ENCODE data around the gene CDIPT.

CDIPT gene

DNA sequence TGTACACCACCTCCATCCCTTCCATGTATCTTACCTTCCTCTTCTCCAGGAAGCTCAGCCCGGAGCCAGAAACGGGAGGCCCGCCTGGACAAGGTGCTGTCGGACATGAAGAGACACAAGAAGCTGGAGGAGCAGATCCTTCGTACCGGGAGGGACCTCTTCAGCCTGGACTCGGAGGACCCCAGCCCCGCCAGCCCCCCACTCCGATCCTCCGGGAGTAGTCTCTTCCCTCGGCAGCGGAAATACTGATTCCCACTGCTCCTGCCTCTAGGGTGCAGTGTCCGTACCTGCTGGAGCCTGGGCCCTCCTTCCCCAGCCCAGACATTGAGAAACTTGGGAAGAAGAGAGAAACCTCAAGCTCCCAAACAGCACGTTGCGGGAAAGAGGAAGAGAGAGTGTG lies 43.5 kb downstream of the CDIPT start:
- H2BK5ac ChIP-seq (ENCODE audit: low read length), result no peak overlapping the region
- no peak overlapping the region for H4K8ac ChIP-seq (ENCODE audit: low read depth, low read length)
- DNase-seq (ENCODE audit: low spot score), result no peak
- H3K4ac ChIP-seq (ENCODE audit: low read length), result no peak overlapping the region
- no peak overlapping the region for H3K4me2 ChIP-seq (ENCODE audit: insufficient read depth, low read length, poor library complexity, severe bottlenecking)
- H2BK12ac ChIP-seq (ENCODE audit: low read length), result no peak overlapping the region
- no peak overlapping the region for H3K9ac ChIP-seq (ENCODE audit: low read depth, low read length, poor library complexity)
- H4K91ac ChIP-seq (ENCODE audit: low read depth, low read length, poor library complexity), result no peak overlapping the region
- H3K23ac ChIP-seq (ENCODE audit: low read depth, low read length, poor library complexity), result no peak overlapping the region
- H3K4me1 ChIP-seq (ENCODE audit: control insufficient read depth in 2 of 2, insufficient read depth in 1 of 2, low read depth in 1 of 2, low read length in 2 of 2), result peaks cover 13 to 14% of the 10 kb centered on the region in 2 donors
- H2AFZ ChIP-seq (ENCODE audit: low read length), result no peak overlapping the region
- peaks cover 28 to 37% of the 10 kb centered on the region in 2 donors for H3K36me3 ChIP-seq (replicated peaks in 1 of 2; ENCODE audit: control insufficient read depth in 2 of 2, insufficient read depth in 2 of 2, low read length in 2 of 2)
- H3K4me3 ChIP-seq (ENCODE audit: low read length in 2 of 2), result no peak overlapping the region
- H3K14ac ChIP-seq (ENCODE audit: low read length), result no peak overlapping the region
- H3K9me3 ChIP-seq (replicated peaks in 1 of 2; ENCODE audit: control insufficient read depth in 2 of 2, insufficient read depth in 1 of 2, low read depth in 1 of 2, low read length in 2 of 2), result no peaks in the 10 kb centered on the region
- H3K18ac ChIP-seq (ENCODE audit: low read length), result no peak overlapping the region
- no peaks in the 10 kb centered on the region for H3K27me3 ChIP-seq (ENCODE audit: control insufficient read depth in 3 of 3, insufficient read depth in 3 of 3, low read depth in 1 of 3, low read length in 3 of 3)
- H2BK120ac ChIP-seq (ENCODE audit: low read depth, low read length), result no peak overlapping the region
- no CpG with 5 or more reads among the region's 15 CpGs for WGBS, 2 donors (ENCODE audit: extremely low coverage in 2 of 2, insufficient read length in 2 of 2, insufficient replicate concordance in 1 of 2)
- no peak overlapping the region for H3K27ac ChIP-seq (replicated peaks; ENCODE audit: low read length)
- H2AK5ac ChIP-seq (ENCODE audit: low read depth, low read length), result no peak overlapping the region
- H3K79me1 ChIP-seq (ENCODE audit: low read depth, low read length), result peaks cover 12% of the 10 kb centered on the region
- no peak overlapping the region for H2BK15ac ChIP-seq (ENCODE audit: low read length)

DNA sequence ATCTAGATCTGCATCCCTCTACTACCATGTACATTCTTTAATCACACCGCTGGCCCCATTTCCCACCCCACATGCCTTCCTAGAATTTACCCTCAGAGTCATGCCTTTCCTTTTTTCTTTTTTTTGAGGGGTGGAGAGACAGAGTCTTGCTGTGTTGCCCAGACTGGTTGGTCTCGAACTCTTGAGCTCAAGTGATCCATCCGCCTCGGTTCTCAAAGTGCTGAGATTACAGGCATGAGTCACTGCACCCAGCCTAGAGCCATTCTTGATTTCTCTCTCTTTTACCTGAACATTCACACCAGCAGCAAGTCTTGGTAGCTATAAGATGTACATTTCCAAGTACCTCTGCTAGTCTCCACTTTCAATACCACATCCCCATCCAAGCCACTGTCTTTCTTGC lies 44.9 kb downstream of the CDIPT start:
- Histone ChIP-seq H3K4me2 (ENCODE audit: insufficient read depth, low read length, poor library complexity, severe bottlenecking) (no peak overlapping the region), H4K8ac (ENCODE audit: low read depth, low read length) (no peak overlapping the region), H2AFZ (ENCODE audit: low read length) (no peak overlapping the region), H3K27me3 (ENCODE audit: control insufficient read depth in 3 of 3, insufficient read depth in 3 of 3, low read depth in 1 of 3, low read length in 3 of 3) (no peaks in the 10 kb centered on the region), H4K91ac (ENCODE audit: low read depth, low read length, poor library complexity) (no peak overlapping the region), H2BK12ac (ENCODE audit: low read length) (no peak overlapping the region), H3K27ac (replicated peaks; ENCODE audit: low read length) (no peak overlapping the region), H3K4me3 (ENCODE audit: low read length in 2 of 2) (no peak overlapping the region), H2BK15ac (ENCODE audit: low read length) (no peak overlapping the region), H2AK5ac (ENCODE audit: low read depth, low read length) (no peak overlapping the region), H3K18ac (ENCODE audit: low read length) (no peak overlapping the region), H3K9me3 (replicated peaks in 1 of 2; ENCODE audit: control insufficient read depth in 2 of 2, insufficient read depth in 1 of 2, low read depth in 1 of 2, low read length in 2 of 2) (no peaks in the 10 kb centered on the region), H3K23ac (ENCODE audit: low read depth, low read length, poor library complexity) (no peak overlapping the region), H3K79me1 (ENCODE audit: low read depth, low read length) (peaks cover 12% of the 10 kb centered on the region), H2BK5ac (ENCODE audit: low read length) (no peak overlapping the region), H3K4ac (ENCODE audit: low read length) (no peak overlapping the region), H3K14ac (ENCODE audit: low read length) (no peak overlapping the region), H2BK120ac (ENCODE audit: low read depth, low read length) (no peak overlapping the region), H3K4me1 (ENCODE audit: control insufficient read depth in 2 of 2, insufficient read depth in 1 of 2, low read depth in 1 of 2, low read length in 2 of 2) (peaks cover 26% of the 10 kb centered on the region in 2 donors), H3K9ac (ENCODE audit: low read depth, low read length, poor library complexity) (no peak overlapping the region), H3K36me3 (replicated peaks in 1 of 2; ENCODE audit: control insufficient read depth in 2 of 2, insufficient read depth in 2 of 2, low read length in 2 of 2) (peaks cover 28 to 37% of the 10 kb centered on the region in 2 donors)
- no CpG with 5 or more reads among the region's 4 CpGs for WGBS, 2 donors (ENCODE audit: extremely low coverage in 2 of 2, insufficient read length in 2 of 2, insufficient replicate concordance in 1 of 2)
- DNase-seq (ENCODE audit: low spot score), result no peak

- Histone ChIP-seq H3K79me1 (ENCODE audit: low read depth, low read length) (peaks cover 12% of the 10 kb centered on the region), H2BK12ac (ENCODE audit: low read length) (peak overlapping the region; percentile 35), H4K91ac (ENCODE audit: low read depth, low read length, poor library complexity) (peak overlapping the region; percentile 67), H2BK15ac (ENCODE audit: low read length) (peak overlapping the region; percentile 45), H3K18ac (ENCODE audit: low read length) (peak overlapping the region; percentile 95), H3K27ac (replicated peaks; ENCODE audit: low read length) (peak overlapping the region; percentile 92), H3K23ac (ENCODE audit: low read depth, low read length, poor library complexity) (peak overlapping the region; percentile 56), H3K9ac (ENCODE audit: low read depth, low read length, poor library complexity) (peak overlapping the region; percentile 96), H4K8ac (ENCODE audit: low read depth, low read length) (no peak overlapping the region), H2AFZ (ENCODE audit: low read length) (peak overlapping the region; percentile 81), H2BK120ac (ENCODE audit: low read depth, low read length) (no peak overlapping the region), H3K4me1 (ENCODE audit: control insufficient read depth in 2 of 2, insufficient read depth in 1 of 2, low read depth in 1 of 2, low read length in 2 of 2) (peaks cover 22 to 26% of the 10 kb centered on the region in 2 donors), H3K14ac (ENCODE audit: low read length) (peak overlapping the region; percentile 9), H3K36me3 (replicated peaks in 1 of 2; ENCODE audit: control insufficient read depth in 2 of 2, insufficient read depth in 2 of 2, low read length in 2 of 2) (peaks cover 28 to 37% of the 10 kb centered on the region in 2 donors), H2AK5ac (ENCODE audit: low read depth, low read length) (peak overlapping the region; percentile 86), H3K4me2 (ENCODE audit: insufficient read depth, low read length, poor library complexity, severe bottlenecking) (peak overlapping the region; percentile 93), H3K27me3 (ENCODE audit: control insufficient read depth in 3 of 3, insufficient read depth in 3 of 3, low read depth in 1 of 3, low read length in 3 of 3) (no peaks in the 10 kb centered on the region), H3K4me3 (ENCODE audit: low read length in 2 of 2) (peak overlapping the region; percentile 58 to 89), H3K9me3 (replicated peaks in 1 of 2; ENCODE audit: control insufficient read depth in 2 of 2, insufficient read depth in 1 of 2, low read depth in 1 of 2, low read length in 2 of 2) (no peaks in the 10 kb centered on the region), H3K4ac (ENCODE audit: low read length) (no peak overlapping the region), H2BK5ac (ENCODE audit: low read length) (peak overlapping the region; percentile 93)
- no CpG with 5 or more reads among the region's 37 CpGs for WGBS, 2 donors (ENCODE audit: extremely low coverage in 2 of 2, insufficient read length in 2 of 2, insufficient replicate concordance in 1 of 2)
- no peak for DNase-seq (ENCODE audit: low spot score)
Measured at GRCh38 chr16:29816694-29817441, 46.2 kb downstream of the CDIPT start.

GRCh38 chr16:29815793-29816693 lies 47.0 kb downstream of the CDIPT start, which contains the start of gene PAGR1:
PAGR1 (plus strand) TSS chr16:29816152; CDS start chr16:29816526, 374 bp downstream.
- peak within 1 kb of the TSS; percentile 95 for H3K18ac ChIP-seq (ENCODE audit: low read length)
- peak within 1 kb of the TSS; percentile 81 for H2AFZ ChIP-seq (ENCODE audit: low read length)
- H2BK15ac ChIP-seq (ENCODE audit: low read length), result peak within 1 kb of the TSS; percentile 45
- peak within 1 kb of the TSS; percentile 94 for H2AK5ac ChIP-seq (ENCODE audit: low read depth, low read length)
- H2BK5ac ChIP-seq (ENCODE audit: low read length), result peak within 1 kb of the TSS; percentile 93
- H3K27me3 ChIP-seq (ENCODE audit: control insufficient read depth in 3 of 3, insufficient read depth in 3 of 3, low read depth in 1 of 3, low read length in 3 of 3), result no peaks in the 10 kb centered on the region
- peaks cover 28 to 37% of the 10 kb centered on the region in 2 donors for H3K36me3 ChIP-seq (replicated peaks in 1 of 2; ENCODE audit: control insufficient read depth in 2 of 2, insufficient read depth in 2 of 2, low read length in 2 of 2)
- H2BK12ac ChIP-seq (ENCODE audit: low read length), result peak within 1 kb of the TSS; percentile 35
- WGBS, 2 donors (ENCODE audit: extremely low coverage in 2 of 2, insufficient read length in 2 of 2, insufficient replicate concordance in 1 of 2), result no CpG with 5 or more reads among the region's 70 CpGs
- H3K27ac ChIP-seq (replicated peaks; ENCODE audit: low read length), result peak within 1 kb of the TSS; percentile 92
- H3K14ac ChIP-seq (ENCODE audit: low read length), result peak within 1 kb of the TSS; percentile 77
- peak within 1 kb of the TSS; percentile 57 for H3K4ac ChIP-seq (ENCODE audit: low read length)
- H2BK120ac ChIP-seq (ENCODE audit: low read depth, low read length), result peak within 1 kb of the TSS; percentile 0
- no peak within 1 kb of the TSS for H4K8ac ChIP-seq (ENCODE audit: low read depth, low read length)
- H3K9ac ChIP-seq (ENCODE audit: low read depth, low read length, poor library complexity), result peak within 1 kb of the TSS; percentile 96
- peak within 1 kb of the TSS; percentile 76 for H3K23ac ChIP-seq (ENCODE audit: low read depth, low read length, poor library complexity)
- peak; percentile 98 for DNase-seq (ENCODE audit: low spot score)
- H3K9me3 ChIP-seq (replicated peaks in 1 of 2; ENCODE audit: control insufficient read depth in 2 of 2, insufficient read depth in 1 of 2, low read depth in 1 of 2, low read length in 2 of 2), result no peaks in the 10 kb centered on the region
- peaks cover 12% of the 10 kb centered on the region for H3K79me1 ChIP-seq (ENCODE audit: low read depth, low read length)
- peaks cover 26 to 32% of the 10 kb centered on the region in 2 donors for H3K4me1 ChIP-seq (ENCODE audit: control insufficient read depth in 2 of 2, insufficient read depth in 1 of 2, low read depth in 1 of 2, low read length in 2 of 2)
- peak within 1 kb of the TSS; percentile 96 for H3K4me2 ChIP-seq (ENCODE audit: insufficient read depth, low read length, poor library complexity, severe bottlenecking)
- H3K4me3 ChIP-seq (ENCODE audit: low read length in 2 of 2), result peak within 1 kb of the TSS; percentile 58 to 89
- peak within 1 kb of the TSS; percentile 67 for H4K91ac ChIP-seq (ENCODE audit: low read depth, low read length, poor library complexity)

Measured in neuronal stem cell (in vitro differentiated cells).